ENCODE measurements around the gene PLXNB1. TPM values are rescaled to one million over a fixed set of nuclear protein-coding genes. Genes with fewer than 3 reads are reported as not detected.

PLXNB1 gene
- total RNA-seq, 1 donor from 2014 or later = 48.2 TPM

- no peak for DNase-seq
These were observed 12.3 kb downstream of the PLXNB1 start for GRCh38 chr3:48417529-48418108.

- DNase-seq = no peak
These were observed 13.3 kb downstream of the PLXNB1 start for GRCh38 chr3:48416546-48416945.

- DNase-seq = no peak
These were observed 13.8 kb downstream of the PLXNB1 start for GRCh38 chr3:48416091-48416505.

- DNase-seq = peak; percentile 32
These were observed 14.5 kb downstream of the PLXNB1 start for GRCh38 chr3:48415251-48415953.

DNA sequence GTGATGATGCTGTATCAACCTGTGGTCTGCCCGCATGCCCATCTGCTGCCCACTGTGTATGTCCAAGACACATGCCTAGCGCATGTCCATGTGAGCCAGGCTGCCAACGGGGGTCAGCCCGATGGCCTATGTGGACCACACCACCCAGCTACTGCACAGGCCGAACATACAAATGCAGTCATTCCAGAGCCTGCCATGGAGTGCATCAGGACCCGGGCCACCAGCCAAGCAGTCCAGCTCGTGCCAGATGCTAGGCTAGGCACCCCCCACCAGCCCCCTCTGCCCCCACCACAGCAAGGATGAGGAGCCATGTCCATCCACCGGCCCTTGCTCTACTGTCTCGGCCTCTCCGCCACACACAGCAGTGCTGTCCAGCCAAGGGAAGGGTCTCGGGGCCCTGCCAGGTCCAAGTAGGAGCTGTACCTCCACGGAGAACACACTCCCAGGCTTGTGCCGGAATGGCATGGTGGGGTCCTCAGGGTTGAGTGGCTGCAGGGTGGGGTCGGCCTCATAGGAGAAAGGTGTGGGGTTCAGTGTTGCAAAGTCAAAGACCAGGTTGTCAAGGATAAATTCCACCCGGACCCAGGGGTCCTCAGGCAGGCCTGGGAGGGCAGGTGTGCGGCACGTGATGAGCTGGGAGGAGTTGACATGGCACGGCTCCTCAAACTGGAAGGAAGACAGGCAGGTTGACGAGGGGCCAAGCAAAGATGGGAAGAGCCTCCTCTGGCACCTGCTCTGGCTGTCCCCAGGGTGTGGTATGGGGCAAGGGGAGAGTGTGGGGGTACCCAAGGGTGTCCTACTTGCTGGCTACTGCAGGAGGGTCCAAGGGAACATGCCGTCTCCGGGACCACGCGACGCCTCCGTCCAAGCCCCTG is 15.3 kb downstream of the PLXNB1 start:
- no peak for DNase-seq

- no peak for DNase-seq
These were observed 16.3 kb downstream of the PLXNB1 start for GRCh38 chr3:48413611-48414010.

DNA sequence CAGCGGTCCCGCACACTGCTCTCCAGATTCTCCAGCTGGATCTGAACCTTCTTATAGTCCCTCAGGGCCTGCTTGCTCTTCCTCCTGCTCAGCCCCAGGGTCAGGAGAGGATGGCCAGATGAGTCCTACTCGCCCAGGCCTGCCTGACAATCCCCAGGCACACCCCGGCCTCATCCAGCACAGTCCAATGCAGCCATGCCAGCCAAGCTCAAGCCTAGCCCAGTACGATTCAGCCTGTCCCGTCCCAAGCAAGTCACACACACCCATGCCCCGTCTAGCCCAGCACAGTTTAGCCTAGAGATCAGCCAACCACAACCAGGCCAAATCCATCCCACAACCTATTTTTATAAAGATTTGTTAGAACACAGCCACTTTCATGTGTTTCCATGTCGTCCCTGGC is 16.8 kb downstream of the PLXNB1 start:
- no peak for DNase-seq

GRCh38 chr3:48412375-48413001 is 17.4 kb downstream of the PLXNB1 start:
- DNase-seq = no peak

- no peak for DNase-seq
These were observed 18.1 kb downstream of the PLXNB1 start for GRCh38 chr3:48411606-48412374.

- no peak for DNase-seq
These were observed 18.8 kb downstream of the PLXNB1 start for GRCh38 chr3:48411041-48411588.

- no peak for DNase-seq
These were observed 19.5 kb downstream of the PLXNB1 start for GRCh38 chr3:48410205-48411040.

DNA sequence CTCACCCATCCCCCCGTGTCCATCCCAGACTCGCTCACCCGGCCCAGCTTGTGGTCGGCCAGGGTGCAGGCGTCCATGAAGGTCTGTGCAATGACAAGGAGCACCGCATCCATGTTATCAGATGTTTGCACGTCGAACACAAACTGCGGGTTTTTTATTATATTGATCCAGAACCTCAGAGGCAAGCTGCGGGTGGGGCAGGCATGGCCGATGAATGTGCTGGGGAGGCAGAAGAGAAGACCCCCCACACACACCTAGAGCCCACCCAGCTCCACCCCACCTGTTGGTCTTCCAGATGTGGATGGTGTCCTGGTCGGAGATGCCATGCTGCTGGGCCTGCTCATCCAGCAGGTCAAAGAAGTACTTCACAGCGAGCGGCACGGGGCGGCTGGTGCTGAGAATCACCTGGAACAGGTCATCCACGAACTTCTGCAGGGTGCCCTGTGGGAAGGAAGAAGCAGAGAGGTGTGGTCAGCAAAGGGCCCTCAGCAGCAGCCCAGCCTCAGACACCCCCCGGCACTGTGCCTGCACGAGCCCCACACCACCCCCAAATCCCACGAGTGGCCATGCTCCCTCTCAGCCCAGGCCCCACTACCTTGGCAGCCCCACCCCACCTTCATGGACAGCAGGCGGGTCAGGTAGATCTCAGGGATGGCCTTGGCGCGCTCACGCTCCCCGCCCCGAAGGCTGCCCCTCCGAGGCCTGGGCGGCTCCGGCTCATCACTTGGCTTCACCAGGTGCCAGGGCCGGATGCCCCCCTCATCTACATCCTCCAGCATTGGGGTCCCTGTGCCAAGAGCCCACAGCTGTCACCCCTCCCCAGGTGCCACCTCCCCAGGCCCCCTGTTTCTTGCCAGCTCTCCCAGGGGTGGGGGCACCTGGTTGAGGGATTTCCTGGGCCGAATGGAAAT is 20.3 kb downstream of the PLXNB1 start:
- DNase-seq = no peak

DNA sequence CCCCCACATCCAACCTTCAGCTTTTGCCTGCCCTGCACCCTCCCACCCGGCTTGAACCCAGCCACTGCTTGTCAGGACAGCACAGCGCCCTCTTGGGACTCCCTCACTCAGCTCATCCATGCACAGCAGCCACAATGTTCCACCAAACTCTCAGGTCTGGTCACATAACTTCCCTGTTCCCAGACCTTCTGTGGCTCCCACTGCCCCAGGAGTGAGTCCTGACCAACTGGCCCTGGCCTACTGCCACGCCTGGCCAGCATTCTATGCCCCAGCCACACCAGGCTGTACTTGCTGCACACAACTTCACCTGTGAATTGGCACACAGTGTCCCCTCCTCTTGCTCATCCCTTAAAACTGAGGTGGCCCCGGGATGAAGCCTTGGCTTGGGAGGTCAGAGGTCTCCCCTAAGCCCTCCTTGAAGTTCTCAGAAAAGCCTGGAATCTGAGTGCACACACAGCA is 21.0 kb downstream of the PLXNB1 start:
- DNase-seq = no peak

- no peak for DNase-seq
These were observed 22.3 kb downstream of the PLXNB1 start for GRCh38 chr3:48407542-48408099.

DNA sequence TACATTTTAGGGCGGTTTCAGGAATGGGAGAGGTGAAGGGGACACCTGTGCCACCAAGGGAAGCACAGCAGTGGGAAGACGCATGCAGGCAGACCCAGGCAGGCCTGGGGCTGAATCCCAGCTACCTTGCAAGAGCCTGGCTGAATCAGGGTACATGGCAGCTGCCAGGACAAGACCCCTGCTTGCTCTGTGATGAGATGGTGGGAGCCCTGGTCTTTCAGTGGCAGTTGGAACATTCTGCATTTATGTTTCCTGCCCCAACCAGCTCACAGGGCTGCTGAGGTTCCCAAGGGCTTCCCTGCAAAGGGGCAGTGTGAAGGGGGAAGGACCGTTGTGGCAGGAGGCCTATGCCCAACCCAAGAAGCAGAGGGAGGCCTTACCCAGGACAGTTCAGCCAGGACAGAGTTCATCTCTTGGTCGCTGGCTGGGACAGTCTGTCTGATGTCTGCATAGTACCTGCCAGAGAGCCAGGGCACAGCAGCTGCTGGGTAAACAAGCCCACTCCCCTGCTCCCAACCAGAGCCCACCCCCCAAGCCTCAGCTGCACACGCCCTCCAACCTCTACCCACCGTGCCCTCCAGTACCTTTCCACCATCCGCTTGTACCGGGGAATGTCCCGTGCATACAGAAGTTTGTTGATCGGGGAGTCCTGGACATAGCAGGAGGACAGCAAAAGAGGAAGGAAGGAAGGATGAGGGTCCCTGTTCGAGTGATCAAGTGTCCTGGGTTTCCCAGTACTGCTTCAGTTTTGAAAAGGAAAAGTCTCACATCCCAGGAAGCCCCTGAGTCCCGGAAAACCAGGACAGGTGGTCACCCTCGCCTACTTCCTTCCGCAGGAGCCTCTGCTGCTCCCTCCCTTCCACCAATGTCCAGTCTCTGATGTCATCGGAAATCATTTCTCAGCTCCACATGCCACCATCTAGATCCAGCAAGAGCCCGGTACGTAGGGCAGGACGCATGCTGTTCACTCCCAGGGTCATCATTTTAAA is 23.1 kb downstream of the PLXNB1 start:
- DNase-seq = no peak

DNA sequence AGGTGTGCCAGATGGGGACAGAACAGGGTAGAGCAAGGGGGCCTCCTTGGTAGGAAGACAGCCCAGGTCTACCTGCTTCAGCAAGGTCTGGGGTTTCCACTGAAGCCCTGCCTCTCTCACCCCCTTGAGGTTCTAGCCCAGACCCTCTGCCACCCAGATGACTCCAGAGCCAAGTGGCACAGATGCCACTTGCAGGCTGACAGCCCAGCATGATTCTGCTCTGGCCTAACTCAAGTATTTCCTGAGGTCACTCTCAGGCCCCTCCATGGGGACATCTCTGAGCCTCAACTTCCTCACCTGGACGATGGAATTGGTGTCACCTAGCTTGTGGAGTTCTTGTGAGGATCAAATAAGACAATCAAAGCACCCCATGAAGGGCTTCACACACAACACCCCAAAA is 23.9 kb downstream of the PLXNB1 start:
- no peak for DNase-seq

- no peak for DNase-seq
These were observed 24.5 kb downstream of the PLXNB1 start for GRCh38 chr3:48405343-48405881.

All from tongue (tissue), 2 donors.